PFSK-1 (cell line): Measurements from ENCODE around the gene COL5A3.
A peak's percentile ranks its signal among the peaks of the same experiment; 100 is the strongest.

Source experiments
- FOXP2 ChIP-seq: optimal IDR thresholded peaks from 2 replicates; pipeline ENCODE3; 2011; ENCODE audit warnings: borderline replicate concordance, control low read depth, inconsistent platforms; ENCODE audit not compliant: insufficient read depth; ENCODE audit errors: extremely low read length, extremely low read depth
- POLR2AphosphoS5 ChIP-seq: IDR thresholded peaks from 2 replicates; pipeline ENCODE4 v1.6.1; 2012; ENCODE audit warnings: low read depth, mild to moderate bottlenecking, control low read depth, low read length, moderate library complexity
- SIN3A ChIP-seq: IDR thresholded peaks from 2 replicates; pipeline ENCODE4 v1.6.1; 2012; ENCODE audit warnings: mild to moderate bottlenecking, low read length, moderate library complexity, borderline replicate concordance; ENCODE audit not compliant: insufficient read depth
- TAF1 ChIP-seq: IDR thresholded peaks from 2 replicates; pipeline ENCODE4 v1.6.1; 2012; ENCODE audit warnings: low read length, control low read depth, borderline replicate concordance; ENCODE audit not compliant: insufficient read depth
- TF ChIP-seq, protein P1 (sequence below), 2 experiments: IDR thresholded peaks; 2 replicates each; pipeline versions ENCODE4 v1.6.1 to v1.8.0; 2011 to 2012; ENCODE audit warnings: low read depth in 2 of 2, low read length in 2 of 2, control low read depth in 1 of 2, inconsistent platforms in 1 of 2, mild to moderate bottlenecking in 1 of 2, moderate library complexity in 1 of 2; ENCODE audit not compliant: insufficient read depth in 1 of 2

Gene COL5A3

DNA sequence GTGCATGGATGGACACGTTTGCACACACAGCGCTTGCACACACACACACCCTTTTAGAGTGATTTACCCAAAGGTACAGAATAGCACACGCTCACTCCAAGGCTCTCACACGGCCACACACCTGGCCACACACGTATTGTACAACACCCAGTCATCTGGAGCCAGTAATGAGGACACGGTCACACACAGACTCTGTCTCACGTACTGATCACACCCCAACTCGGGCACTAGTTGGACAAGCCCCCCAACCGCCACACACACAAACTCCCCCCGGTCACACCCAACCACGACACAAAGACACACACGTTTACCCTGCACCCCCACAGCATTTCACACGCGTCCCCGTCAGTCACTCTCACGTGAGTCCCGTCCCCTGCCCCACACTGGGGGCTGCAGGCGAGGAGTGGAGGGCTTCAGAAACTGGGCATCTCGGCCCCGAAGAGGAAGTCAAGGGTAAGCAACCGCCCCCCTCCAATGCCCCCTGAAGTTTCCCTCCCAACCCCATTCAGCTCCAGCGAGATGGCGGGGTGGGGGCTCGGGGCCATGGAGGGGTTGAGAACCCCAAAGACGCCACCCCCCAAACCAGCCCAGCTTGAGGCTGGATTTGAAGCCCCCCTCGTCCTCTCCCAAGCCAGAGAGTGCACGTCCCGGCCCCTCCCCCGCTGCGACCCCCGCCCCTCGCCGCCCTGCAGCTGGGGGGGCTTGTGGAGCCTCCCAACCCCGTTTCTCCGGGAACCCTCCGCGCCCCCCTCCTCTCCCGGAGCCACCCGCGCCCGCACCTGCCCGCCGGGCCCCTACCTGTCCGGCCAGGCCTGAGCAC, 74.6 kb downstream of the COL5A3 start:
- TF ChIP-seq, protein P1, sequence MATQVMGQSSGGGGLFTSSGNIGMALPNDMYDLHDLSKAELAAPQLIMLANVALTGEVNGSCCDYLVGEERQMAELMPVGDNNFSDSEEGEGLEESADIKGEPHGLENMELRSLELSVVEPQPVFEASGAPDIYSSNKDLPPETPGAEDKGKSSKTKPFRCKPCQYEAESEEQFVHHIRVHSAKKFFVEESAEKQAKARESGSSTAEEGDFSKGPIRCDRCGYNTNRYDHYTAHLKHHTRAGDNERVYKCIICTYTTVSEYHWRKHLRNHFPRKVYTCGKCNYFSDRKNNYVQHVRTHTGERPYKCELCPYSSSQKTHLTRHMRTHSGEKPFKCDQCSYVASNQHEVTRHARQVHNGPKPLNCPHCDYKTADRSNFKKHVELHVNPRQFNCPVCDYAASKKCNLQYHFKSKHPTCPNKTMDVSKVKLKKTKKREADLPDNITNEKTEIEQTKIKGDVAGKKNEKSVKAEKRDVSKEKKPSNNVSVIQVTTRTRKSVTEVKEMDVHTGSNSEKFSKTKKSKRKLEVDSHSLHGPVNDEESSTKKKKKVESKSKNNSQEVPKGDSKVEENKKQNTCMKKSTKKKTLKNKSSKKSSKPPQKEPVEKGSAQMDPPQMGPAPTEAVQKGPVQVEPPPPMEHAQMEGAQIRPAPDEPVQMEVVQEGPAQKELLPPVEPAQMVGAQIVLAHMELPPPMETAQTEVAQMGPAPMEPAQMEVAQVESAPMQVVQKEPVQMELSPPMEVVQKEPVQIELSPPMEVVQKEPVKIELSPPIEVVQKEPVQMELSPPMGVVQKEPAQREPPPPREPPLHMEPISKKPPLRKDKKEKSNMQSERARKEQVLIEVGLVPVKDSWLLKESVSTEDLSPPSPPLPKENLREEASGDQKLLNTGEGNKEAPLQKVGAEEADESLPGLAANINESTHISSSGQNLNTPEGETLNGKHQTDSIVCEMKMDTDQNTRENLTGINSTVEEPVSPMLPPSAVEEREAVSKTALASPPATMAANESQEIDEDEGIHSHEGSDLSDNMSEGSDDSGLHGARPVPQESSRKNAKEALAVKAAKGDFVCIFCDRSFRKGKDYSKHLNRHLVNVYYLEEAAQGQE (IDR thresholded peaks at IDR 0.05; ENCODE audit: insufficient read depth in 1 of 2, low read depth in 2 of 2, low read length in 2 of 2), result peak in 1 of 2 experiments; percentile 24; a peak in 1 of 4 replicates
- TF ChIP-seq FOXP2 (no peak), POLR2AphosphoS5 (no peak)

DNA sequence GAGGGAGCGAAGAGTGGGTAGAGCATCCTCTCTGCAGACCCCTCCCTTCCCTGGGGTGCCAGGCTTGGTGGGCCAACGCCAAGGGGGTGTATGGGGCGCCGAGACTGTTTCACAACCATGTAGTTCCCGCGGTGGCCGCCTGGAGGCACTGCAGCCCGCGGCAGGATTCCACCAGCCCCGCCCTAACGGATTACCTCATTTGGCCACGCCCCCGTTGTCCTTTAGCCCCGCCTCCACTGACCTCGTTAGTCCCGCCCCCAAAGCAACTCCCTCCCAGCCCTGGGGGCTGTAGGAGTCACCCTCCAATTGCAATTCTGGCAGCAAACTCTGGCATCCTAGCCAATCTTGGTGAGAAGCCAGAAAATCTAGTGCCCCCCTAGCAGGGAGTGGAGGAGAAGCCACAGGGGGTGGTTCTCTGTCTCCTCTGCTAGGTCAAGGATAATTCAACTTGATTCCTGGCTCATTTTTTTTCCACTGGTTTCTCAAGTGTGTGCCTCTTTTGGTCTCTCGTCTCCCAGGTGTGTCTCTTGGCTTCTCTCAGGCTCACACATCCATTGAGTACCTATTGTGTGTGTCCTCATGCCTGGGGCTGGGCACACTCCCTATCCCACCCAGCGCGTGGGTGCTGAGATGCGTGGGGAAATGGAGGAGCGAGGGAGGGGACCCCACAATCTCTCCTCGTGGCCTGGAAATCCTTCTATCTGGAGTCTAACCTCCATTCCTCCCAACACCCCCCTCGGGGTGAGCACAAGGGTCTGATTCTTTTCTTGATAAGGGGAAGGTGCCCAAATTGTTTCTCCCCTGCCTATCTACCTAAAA, 76.0 kb downstream of the COL5A3 start:
- TF ChIP-seq POLR2AphosphoS5, result peak; percentile 54; the same call in 1 of the 2 replicates
- TF ChIP-seq TAF1, result peak; percentile 67; the same call in 1 of the 2 replicates
- TF ChIP-seq FOXP2, result peak; percentile 41
- no peak for TF ChIP-seq SIN3A

DNA sequence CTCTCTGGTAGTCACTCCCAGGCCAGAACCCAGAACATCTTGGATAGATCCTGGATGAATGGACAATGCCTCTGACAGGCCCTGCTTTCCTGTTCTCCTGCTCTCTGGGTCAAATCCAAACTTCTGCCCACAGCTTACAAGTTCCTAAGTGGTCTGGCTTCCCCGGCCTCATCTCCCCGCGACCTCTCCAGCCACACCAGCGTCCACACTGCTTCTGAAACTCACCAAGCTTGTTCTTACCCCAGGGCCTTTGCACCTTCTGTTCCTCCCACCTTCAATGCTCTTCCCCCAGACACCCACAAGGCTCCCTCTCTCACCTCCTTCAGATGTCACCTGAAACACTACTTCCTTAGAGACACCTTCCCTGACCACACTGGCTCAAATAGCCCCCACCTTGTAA, 77.5 kb downstream of the COL5A3 start:
- TF ChIP-seq FOXP2 (no peak), TAF1 (no peak), SIN3A (no peak), POLR2AphosphoS5 (no peak)
- TF ChIP-seq, protein P1 (IDR thresholded peaks at IDR 0.05; ENCODE audit: insufficient read depth in 1 of 2, low read depth in 2 of 2, low read length in 2 of 2), result no peak

DNA sequence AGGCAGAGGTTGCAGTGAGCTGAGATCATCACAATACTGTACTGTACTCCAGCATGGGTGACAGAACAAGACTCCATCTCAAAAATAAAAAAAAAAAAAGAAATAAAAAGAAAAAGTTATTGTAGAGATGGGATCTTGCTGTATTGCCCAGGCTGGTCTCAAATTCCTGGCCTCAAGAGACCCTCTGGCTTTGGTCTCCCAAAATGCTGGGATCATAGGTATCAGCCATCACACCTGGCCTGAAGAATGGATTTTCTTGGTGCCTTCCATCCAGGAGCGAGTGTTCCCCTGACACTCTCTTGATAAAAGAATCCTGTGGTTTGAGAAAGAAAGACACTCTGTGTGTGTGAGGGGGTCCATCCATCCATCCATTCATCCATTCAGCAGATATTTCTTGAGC, 78.7 kb downstream of the COL5A3 start:
- no peak for TF ChIP-seq FOXP2
- TF ChIP-seq SIN3A, result no peak
- TF ChIP-seq, protein P1 (IDR thresholded peaks at IDR 0.05; ENCODE audit: insufficient read depth in 1 of 2, low read depth in 2 of 2, low read length in 2 of 2), result no peak
- TF ChIP-seq POLR2AphosphoS5, result no peak
- TF ChIP-seq TAF1, result no peak

DNA sequence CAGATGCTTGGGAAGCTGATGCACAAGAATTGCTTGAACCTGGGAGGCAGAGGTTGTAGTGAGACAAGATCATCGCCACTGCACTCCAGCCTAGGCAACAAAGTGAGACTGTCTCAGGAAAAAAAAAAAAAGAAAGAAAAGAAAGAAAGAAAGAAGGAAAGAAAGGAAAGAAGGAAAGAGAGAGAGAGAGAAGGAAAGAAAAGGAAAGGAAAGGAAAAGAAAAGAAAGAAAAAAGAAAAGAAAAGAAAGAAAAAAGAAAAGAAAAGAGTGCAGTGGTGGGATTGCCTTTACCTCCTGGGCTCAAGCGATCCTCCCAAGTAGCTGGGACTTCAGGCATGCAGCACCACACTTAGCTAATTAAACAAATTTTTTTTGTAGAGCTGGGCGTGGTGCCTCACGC, 86.9 kb downstream of the COL5A3 start:
- TF ChIP-seq, protein P1 (IDR thresholded peaks at IDR 0.05; ENCODE audit: insufficient read depth in 1 of 2, low read depth in 2 of 2, low read length in 2 of 2), result no peak
- TF ChIP-seq FOXP2, result no peak
- no peak for TF ChIP-seq TAF1
- TF ChIP-seq SIN3A, result no peak
- TF ChIP-seq POLR2AphosphoS5, result no peak
